Glutamatergic neuron (in vitro differentiated cells): ENCODE results near the gene CEP76. TPM values are rescaled to one million over a fixed set of nuclear protein-coding genes. Genes with fewer than 3 reads are reported as not detected.

Experiments used
- DNase-seq: peaks from one replicate; pipeline ENCODE4 v3.0.0; 2022
- H3K27ac Mint-ChIP-seq: one replicate; pipeline ENCODE4 v1.8.0; 2020; ENCODE audit warnings: mild to moderate bottlenecking, mixed read lengths, inconsistent platforms; ENCODE audit not compliant: unreplicated experiment
- H3K27me3 Mint-ChIP-seq: one replicate; pipeline ENCODE4 v1.8.0; 2020; ENCODE audit warnings: mild to moderate bottlenecking, moderate library complexity, mixed read lengths, inconsistent platforms; ENCODE audit not compliant: unreplicated experiment
- H3K36me3 Mint-ChIP-seq: one replicate; pipeline ENCODE4 v1.8.0; 2020; ENCODE audit warnings: mild to moderate bottlenecking, mixed read lengths, inconsistent platforms; ENCODE audit not compliant: unreplicated experiment
- H3K4me1 Mint-ChIP-seq: one replicate; pipeline ENCODE4 v1.8.0; 2020; ENCODE audit warnings: mild to moderate bottlenecking, low read depth, mixed read lengths, inconsistent platforms; ENCODE audit not compliant: unreplicated experiment
- H3K4me3 Mint-ChIP-seq: one replicate; pipeline ENCODE4 v1.8.0; 2020; ENCODE audit warnings: mild to moderate bottlenecking, mixed read lengths, inconsistent platforms; ENCODE audit not compliant: unreplicated experiment
- H3K9me3 Mint-ChIP-seq: one replicate; pipeline ENCODE4 v1.8.0; 2020; ENCODE audit warnings: mild to moderate bottlenecking, moderate library complexity, mixed read lengths, inconsistent platforms; ENCODE audit not compliant: unreplicated experiment
- total RNA-seq: library from RNA; stranded (reverse); fragmentation: NEBNext Ultra II Directional; extraction: Animal tissue kit (Norgen Biotek cat#: 25700); gene quantifications from one replicate; pipeline ENCODE4 v1.2.1, GENCODE V29; 2021; ENCODE audit not compliant: unreplicated experiment
- TF ChIP-seq, protein P1 (sequence below): fragments of 200-600 bp; sonication (generic); IDR thresholded peaks from one replicate; pipeline ENCODE4 v1.5.0; 2021; ENCODE audit not compliant: partially characterized antibody, unreplicated experiment

Gene CEP76
- total RNA-seq, 1 donor from 2014 or later: 19.2 TPM

DNA sequence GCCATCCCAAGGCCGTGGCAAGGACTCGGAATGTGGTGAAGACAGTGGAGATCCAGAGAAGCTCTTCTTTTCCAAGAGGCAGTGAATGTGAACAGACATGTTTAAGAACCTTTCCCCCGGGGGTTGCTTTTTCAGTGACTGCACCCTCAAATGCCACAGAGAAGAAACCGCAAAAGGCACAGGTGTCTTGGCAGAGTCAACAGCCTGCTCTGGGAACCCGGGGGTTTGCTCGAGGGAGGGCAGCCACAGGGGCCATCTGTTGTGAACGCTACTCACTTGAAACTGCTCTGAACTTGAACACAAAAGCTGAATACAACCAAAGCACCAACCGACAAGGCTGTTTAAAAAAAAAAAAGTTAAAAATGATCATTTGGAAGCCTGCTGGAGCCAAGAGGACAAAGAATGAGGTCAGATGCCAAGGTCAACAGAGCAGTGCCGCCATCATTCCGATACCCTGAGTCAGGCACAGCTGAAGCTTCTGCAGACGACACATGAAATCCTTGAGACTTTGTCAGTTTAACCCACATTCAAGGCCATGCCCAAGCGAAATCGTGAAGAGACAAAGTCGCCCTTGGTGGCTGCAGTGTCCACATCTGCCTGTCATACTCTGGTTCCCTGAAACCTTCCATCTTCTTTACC, 47.7 kb upstream of the CEP76 start:
- TF ChIP-seq, protein P1, sequence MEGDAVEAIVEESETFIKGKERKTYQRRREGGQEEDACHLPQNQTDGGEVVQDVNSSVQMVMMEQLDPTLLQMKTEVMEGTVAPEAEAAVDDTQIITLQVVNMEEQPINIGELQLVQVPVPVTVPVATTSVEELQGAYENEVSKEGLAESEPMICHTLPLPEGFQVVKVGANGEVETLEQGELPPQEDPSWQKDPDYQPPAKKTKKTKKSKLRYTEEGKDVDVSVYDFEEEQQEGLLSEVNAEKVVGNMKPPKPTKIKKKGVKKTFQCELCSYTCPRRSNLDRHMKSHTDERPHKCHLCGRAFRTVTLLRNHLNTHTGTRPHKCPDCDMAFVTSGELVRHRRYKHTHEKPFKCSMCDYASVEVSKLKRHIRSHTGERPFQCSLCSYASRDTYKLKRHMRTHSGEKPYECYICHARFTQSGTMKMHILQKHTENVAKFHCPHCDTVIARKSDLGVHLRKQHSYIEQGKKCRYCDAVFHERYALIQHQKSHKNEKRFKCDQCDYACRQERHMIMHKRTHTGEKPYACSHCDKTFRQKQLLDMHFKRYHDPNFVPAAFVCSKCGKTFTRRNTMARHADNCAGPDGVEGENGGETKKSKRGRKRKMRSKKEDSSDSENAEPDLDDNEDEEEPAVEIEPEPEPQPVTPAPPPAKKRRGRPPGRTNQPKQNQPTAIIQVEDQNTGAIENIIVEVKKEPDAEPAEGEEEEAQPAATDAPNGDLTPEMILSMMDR: no peak
- H3K4me1 Mint-ChIP-seq: peaks cover 21% of the 10 kb centered on the region
- H3K36me3 Mint-ChIP-seq: no peaks in the 10 kb centered on the region
- H3K9me3 Mint-ChIP-seq: peaks cover 4% of the 10 kb centered on the region
- H3K4me3 Mint-ChIP-seq: no peak overlapping the region
- peaks cover 5% of the 10 kb centered on the region for H3K27me3 Mint-ChIP-seq
- DNase-seq: no peak
- H3K27ac Mint-ChIP-seq: peak overlapping the region; percentile 6

DNA sequence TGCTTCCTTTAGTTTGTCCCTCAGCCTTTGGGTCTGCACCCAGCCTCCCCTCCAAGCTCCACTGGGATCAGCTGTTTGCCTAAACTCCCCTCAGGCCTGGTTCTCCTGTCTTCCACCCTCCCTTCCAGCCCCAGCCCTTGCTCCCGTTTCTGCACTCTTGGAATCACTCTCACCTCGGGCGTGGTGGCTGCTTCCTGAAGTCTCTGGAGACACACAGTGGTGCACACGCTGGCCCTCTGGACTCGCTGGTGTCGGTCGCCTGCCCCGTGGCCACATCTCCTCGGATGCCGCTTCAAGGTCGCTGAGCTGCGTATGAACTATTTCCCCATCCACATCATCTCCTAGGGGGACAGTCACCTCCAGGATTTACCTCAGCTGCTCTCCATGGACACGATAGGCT, 46.6 kb upstream of the CEP76 start:
- H3K36me3 Mint-ChIP-seq: no peaks in the 10 kb centered on the region
- H3K4me3 Mint-ChIP-seq: no peak overlapping the region
- TF ChIP-seq, protein P1: no peak
- peaks cover 5% of the 10 kb centered on the region for H3K27me3 Mint-ChIP-seq
- H3K27ac Mint-ChIP-seq: peak overlapping the region; percentile 54
- peaks cover 4% of the 10 kb centered on the region for H3K9me3 Mint-ChIP-seq
- H3K4me1 Mint-ChIP-seq: peaks cover 21% of the 10 kb centered on the region
- no peak for DNase-seq

DNA sequence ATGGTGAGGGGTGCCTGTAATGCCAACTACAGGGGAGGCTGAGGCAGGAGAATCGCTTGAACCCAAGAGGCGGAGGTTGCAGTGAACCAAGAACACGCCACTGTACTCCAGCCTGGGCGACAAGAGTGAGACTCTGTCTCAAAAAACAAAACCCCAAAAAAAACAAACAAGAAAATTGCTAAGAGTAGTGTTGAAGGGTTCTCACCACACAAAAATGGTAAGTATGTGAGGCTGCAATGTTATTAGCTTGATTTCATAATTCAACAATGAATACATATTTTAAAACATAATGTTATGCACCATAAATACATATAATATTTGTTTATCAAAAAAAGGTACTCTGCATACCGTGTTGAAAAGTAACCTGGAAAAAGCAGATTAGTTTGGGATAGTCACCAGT, 46.1 kb upstream of the CEP76 start:
- Mint-ChIP-seq H3K4me1 (peaks cover 21% of the 10 kb centered on the region), H3K9me3 (peaks cover 4% of the 10 kb centered on the region), H3K27me3 (peaks cover 5% of the 10 kb centered on the region), H3K4me3 (no peak overlapping the region), H3K36me3 (no peaks in the 10 kb centered on the region), H3K27ac (no peak overlapping the region)
- DNase-seq: no peak
- TF ChIP-seq, protein P1: no peak

- H3K27ac Mint-ChIP-seq: no peak overlapping the region
- TF ChIP-seq, protein P1: no peak
- H3K27me3 Mint-ChIP-seq: peaks cover 5% of the 10 kb centered on the region
- H3K4me1 Mint-ChIP-seq: peaks cover 20% of the 10 kb centered on the region
- H3K9me3 Mint-ChIP-seq: peaks cover 4% of the 10 kb centered on the region
- no peak for DNase-seq
- no peaks in the 10 kb centered on the region for H3K36me3 Mint-ChIP-seq
- no peak overlapping the region for H3K4me3 Mint-ChIP-seq
Observed at GRCh38 chr18:12747530-12748315, 45.2 kb upstream of the CEP76 start.
